ENCODE results near the gene TCF7L2. TPM values are rescaled to one million over a fixed set of nuclear protein-coding genes. Genes with fewer than 3 reads are reported as not detected.

Gene TCF7L2
- total RNA-seq (10 to 100 TPM in 8 of 9 donors, 1 to 10 TPM in 1; 8.7 to 24.7 (median 13.0) TPM), polyA plus RNA-seq (10 to 100 TPM; 10.5 to 23.2 (median 18.6) TPM)
- long read RNA-seq, donor 1, partial matches to known transcripts: 18 of 18 reads
- long read RNA-seq, donor 1, other reads (novel, unspliced or antisense): 0 of 18 reads
- long read RNA-seq, donor 2: 0 reads
- long read RNA-seq, donor 3: 0 reads
- long read RNA-seq, donor 4, partial matches to known transcripts: 1 of 5 reads
- long read RNA-seq, donor 4, other reads (novel, unspliced or antisense): 4 of 5 reads
- long read RNA-seq, donor 5, partial matches to known transcripts: 5 of 11 reads
- long read RNA-seq, donor 5, other reads (novel, unspliced or antisense): 4 of 11 reads
- long read RNA-seq, donor 6, partial matches to known transcripts: 1 of 8 reads
- long read RNA-seq, donor 6, other reads (novel, unspliced or antisense): 7 of 8 reads
- long read RNA-seq, donor 7: 0 reads
- long read RNA-seq, donor 8, full-length matches to known transcripts: 3 of 3 reads
- long read RNA-seq, donor 8, partial matches to known transcripts: 0 of 3 reads
- long read RNA-seq, donor 8, other reads (novel, unspliced or antisense): 0 of 3 reads
- long read RNA-seq, donor 9: 0 reads
- long read RNA-seq, donor 10, partial matches to known transcripts: 0 of 1 reads
- long read RNA-seq, donor 10, other reads (novel, unspliced or antisense): 0 of 1 reads

DNA sequence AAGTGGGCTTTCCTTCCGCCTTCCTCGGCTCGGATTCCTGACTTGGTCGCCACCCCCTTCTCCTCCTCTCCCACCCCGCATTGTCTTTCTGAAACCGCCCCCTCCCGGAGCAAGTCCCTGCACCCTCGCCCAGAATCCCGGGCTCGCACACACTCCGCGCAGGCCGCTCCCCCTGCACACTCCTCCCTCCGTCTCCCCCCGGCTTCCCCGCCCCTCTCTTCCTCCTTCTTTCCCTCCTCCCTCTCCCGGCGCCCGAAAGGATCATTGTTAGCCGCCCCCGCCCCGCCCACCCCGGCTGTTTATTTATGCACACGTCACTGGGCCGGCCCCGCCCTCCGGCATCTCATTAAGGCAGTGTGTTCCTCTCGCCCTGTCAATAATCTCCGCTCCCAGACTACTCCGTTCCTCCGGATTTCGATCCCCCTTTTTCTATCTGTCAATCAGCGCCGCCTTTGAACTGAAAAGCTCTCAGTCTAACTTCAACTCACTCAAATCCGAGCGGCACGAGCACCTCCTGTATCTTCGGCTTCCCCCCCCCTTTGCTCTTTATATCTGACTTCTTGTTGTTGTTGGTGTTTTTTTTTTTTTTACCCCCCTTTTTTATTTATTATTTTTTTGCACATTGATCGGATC is at the start of gene TCF7L2:
Gene TCF7L2 (plus strand): TSS at position 373 of the 633 bp plus-strand sequence. CDS start 510 bp downstream, outside the sequence.
- Histone ChIP-seq H3K27ac (peak within 1 kb of the TSS; percentile 52 to 97 (median 88)), H3K9me3 (replicated peaks in 1 of 3) (no peaks in the 10 kb centered on the region), H3K36me3 (replicated peaks in 1 of 2) (no peaks in the 10 kb centered on the region), H3K4me3 (peak within 1 kb of the TSS in 3 of 4 donors; percentile 50 to 83 (median 77)), H3K27me3 (no peaks in the 10 kb centered on the region), H3K4me1 (replicated peaks in 1 of 2) (peaks cover 12 to 29% of the 10 kb centered on the region in 2 donors)
- TF ChIP-seq POLR2A (IDR thresholded peaks at IDR 0.05): peak in 1 of 2 donors; percentile 84
- TF ChIP-seq, protein P1, sequence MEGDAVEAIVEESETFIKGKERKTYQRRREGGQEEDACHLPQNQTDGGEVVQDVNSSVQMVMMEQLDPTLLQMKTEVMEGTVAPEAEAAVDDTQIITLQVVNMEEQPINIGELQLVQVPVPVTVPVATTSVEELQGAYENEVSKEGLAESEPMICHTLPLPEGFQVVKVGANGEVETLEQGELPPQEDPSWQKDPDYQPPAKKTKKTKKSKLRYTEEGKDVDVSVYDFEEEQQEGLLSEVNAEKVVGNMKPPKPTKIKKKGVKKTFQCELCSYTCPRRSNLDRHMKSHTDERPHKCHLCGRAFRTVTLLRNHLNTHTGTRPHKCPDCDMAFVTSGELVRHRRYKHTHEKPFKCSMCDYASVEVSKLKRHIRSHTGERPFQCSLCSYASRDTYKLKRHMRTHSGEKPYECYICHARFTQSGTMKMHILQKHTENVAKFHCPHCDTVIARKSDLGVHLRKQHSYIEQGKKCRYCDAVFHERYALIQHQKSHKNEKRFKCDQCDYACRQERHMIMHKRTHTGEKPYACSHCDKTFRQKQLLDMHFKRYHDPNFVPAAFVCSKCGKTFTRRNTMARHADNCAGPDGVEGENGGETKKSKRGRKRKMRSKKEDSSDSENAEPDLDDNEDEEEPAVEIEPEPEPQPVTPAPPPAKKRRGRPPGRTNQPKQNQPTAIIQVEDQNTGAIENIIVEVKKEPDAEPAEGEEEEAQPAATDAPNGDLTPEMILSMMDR (IDR thresholded peaks at IDR 0.05): no peak
- intact Hi-C loops (cut with DNase I): loop anchor here in 1 of 2 donors (10.0 kb wide), 2 partner anchors 175 to 235 kb away; no protein-coding TSS in a partner anchor
- 0 to 2% (median 1%) methylated on average over 34 to 39 of the region's 39 CpGs for WGBS, 4 donors
- peak; percentile 94 to 98 (median 97) for DNase-seq

DNA sequence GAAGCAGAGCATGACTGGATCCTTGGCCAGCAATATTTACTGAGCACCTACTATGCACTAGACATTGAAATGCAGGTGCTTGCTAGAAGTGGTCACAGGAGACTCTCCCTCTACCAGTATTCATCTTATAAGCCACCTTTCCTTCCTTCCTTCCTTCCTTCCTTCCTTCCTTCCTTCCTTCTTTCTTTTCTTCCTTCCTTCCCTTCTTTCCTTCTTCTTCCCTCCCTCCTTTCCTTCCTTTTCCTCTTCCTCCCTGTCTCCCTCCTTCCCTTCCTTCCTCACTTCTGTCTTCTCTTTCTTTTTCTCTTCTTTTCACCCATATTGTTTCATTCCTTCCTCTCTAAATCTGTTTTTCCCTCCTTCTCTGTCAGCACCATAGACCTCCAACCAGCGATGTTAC is 47.3 kb upstream of the TCF7L2 start:
- intact Hi-C loops (cut with DNase I): no loop called here
- WGBS, 4 donors: 93 to 100% (median 98%) methylated on average over 1 of the region's 1 CpG
- H3K4me3 ChIP-seq: no peak overlapping the region

DNA sequence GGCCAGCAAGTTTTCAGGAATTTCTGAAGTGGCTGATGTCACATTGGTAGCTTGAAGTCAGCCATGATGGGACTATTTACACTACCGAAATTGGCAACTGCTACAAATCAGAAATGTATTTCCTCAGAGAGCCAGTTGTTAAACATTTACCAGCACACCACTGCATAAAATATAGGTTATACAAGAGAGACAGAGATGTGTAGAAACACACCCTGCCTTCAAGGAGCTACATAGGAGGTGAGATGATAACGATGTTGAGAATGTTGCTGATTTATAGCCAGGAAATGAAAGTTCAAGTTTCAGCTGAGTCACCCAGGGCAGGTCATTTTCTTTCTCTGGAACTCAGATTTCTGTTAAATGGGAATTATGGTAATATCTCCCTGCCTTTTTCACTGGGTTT is 46.0 kb upstream of the TCF7L2 start:
- H3K36me3 ChIP-seq (replicated peaks in 1 of 2): no peaks in the 10 kb centered on the region
- no peak for DNase-seq
- no peaks in the 10 kb centered on the region for H3K4me1 ChIP-seq (replicated peaks in 1 of 2)
- H3K27me3 ChIP-seq: no peaks in the 10 kb centered on the region
- no peak overlapping the region for H3K4me3 ChIP-seq
- intact Hi-C loops (cut with DNase I): no loop called here
- H3K27ac ChIP-seq: no peak overlapping the region
- H3K9me3 ChIP-seq (replicated peaks in 1 of 3): no peaks in the 10 kb centered on the region
- TF ChIP-seq, protein P1 (IDR thresholded peaks at IDR 0.05): no peak
- no peak for TF ChIP-seq POLR2A (IDR thresholded peaks at IDR 0.05)
- 61 to 65% (median 64%) methylated on average over 2 of the region's 2 CpGs for WGBS, 4 donors

More for the DNA sequence above, 47.3 kb upstream of the TCF7L2 start:
- Histone ChIP-seq H3K4me1 (replicated peaks in 1 of 2) (no peaks in the 10 kb centered on the region), H3K36me3 (replicated peaks in 1 of 2) (no peaks in the 10 kb centered on the region), H3K27me3 (no peaks in the 10 kb centered on the region), H3K27ac (no peak overlapping the region), H3K9me3 (replicated peaks in 1 of 3) (no peaks in the 10 kb centered on the region)
- no peak for DNase-seq
- TF ChIP-seq POLR2A (IDR thresholded peaks at IDR 0.05): no peak
- TF ChIP-seq, protein P1 (IDR thresholded peaks at IDR 0.05): no peak

DNA sequence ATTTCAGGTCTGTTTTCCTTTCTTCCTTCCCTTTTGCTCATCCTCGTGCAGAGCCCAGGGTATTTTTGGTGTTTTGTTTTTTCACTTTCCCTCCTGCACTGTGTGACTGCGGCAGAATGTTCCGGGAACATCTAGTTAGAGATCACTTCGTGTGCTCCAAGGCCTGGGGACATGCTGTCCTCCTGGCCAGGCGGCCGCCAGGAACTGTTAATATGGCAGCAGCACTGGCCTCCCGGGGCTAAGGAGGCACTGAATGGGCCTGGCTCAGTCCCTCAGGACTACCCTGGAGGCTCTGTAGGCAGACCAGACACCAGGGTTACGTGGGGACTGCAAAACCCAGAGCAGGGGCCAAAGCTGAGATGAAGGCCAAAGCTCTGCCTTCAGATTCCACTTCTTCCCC is 43.1 kb upstream of the TCF7L2 start:
- Histone ChIP-seq H3K27me3 (no peaks in the 10 kb centered on the region), H3K9me3 (replicated peaks in 1 of 3) (no peaks in the 10 kb centered on the region), H3K36me3 (replicated peaks in 1 of 2) (no peaks in the 10 kb centered on the region), H3K27ac (no peak overlapping the region), H3K4me3 (no peak overlapping the region), H3K4me1 (replicated peaks in 1 of 2) (no peaks in the 10 kb centered on the region)
- DNase-seq: peak in 1 of 7 donors; percentile 65
- 72 to 95% (median 82%) methylated on average over 4 to 8 of the region's 8 CpGs for WGBS, 4 donors
- intact Hi-C loops (cut with DNase I): no loop called here
- TF ChIP-seq POLR2A (IDR thresholded peaks at IDR 0.05): no peak
- TF ChIP-seq, protein P1 (IDR thresholded peaks at IDR 0.05): no peak

Measured in adrenal gland (tissue), 19 donors.